Measurements from ENCODE around the gene APBA1.

Gene APBA1

GRCh38 chr9:69385581-69386033, 286.6 kb downstream of the APBA1 start:
- no peak for DNase-seq (ENCODE audit: extremely low read depth, insufficient read length)
- TF ChIP-seq CTCF (IDR thresholded peaks at IDR 0.05; ENCODE audit: insufficient read depth, low read length, poor library complexity, severe bottlenecking), result no peak
- no peaks in the 10 kb centered on the region for H3K36me3 ChIP-seq (ENCODE audit: control insufficient read depth, insufficient read depth, low read length)
- no peaks in the 10 kb centered on the region; the same call in 1 of the 2 replicates for H3K27me3 ChIP-seq (replicated peaks; ENCODE audit: control insufficient read depth, insufficient read depth, low read length)
- H3K4me3 ChIP-seq (replicated peaks; ENCODE audit: low read depth, low read length), result no peak overlapping the region

- TF ChIP-seq CTCF (IDR thresholded peaks at IDR 0.05; ENCODE audit: insufficient read depth, low read length, poor library complexity, severe bottlenecking), result no peak
- Histone ChIP-seq H3K36me3 (ENCODE audit: control insufficient read depth, insufficient read depth, low read length) (no peaks in the 10 kb centered on the region), H3K27me3 (replicated peaks; ENCODE audit: control insufficient read depth, insufficient read depth, low read length) (no peaks in the 10 kb centered on the region; the same call in 1 of the 2 replicates), H3K4me3 (replicated peaks; ENCODE audit: low read depth, low read length) (no peak overlapping the region)
- no peak for DNase-seq (ENCODE audit: extremely low read depth, insufficient read length)
Observed at GRCh38 chr9:69382135-69382534, 290.0 kb downstream of the APBA1 start.

- Histone ChIP-seq H3K4me3 (replicated peaks; ENCODE audit: low read depth, low read length) (no peak overlapping the region), H3K27me3 (replicated peaks; ENCODE audit: control insufficient read depth, insufficient read depth, low read length) (no peaks in the 10 kb centered on the region), H3K36me3 (ENCODE audit: control insufficient read depth, insufficient read depth, low read length) (no peaks in the 10 kb centered on the region)
- DNase-seq (ENCODE audit: extremely low read depth, insufficient read length), result no peak
- TF ChIP-seq CTCF (IDR thresholded peaks at IDR 0.05; ENCODE audit: insufficient read depth, low read length, poor library complexity, severe bottlenecking), result no peak
Observed at GRCh38 chr9:69380811-69381210, 291.4 kb downstream of the APBA1 start.

- DNase-seq (ENCODE audit: extremely low read depth, insufficient read length), result no peak
- H3K4me3 ChIP-seq (replicated peaks; ENCODE audit: low read depth, low read length), result no peak overlapping the region
- H3K27me3 ChIP-seq (replicated peaks; ENCODE audit: control insufficient read depth, insufficient read depth, low read length), result no peaks in the 10 kb centered on the region
- no peaks in the 10 kb centered on the region for H3K36me3 ChIP-seq (ENCODE audit: control insufficient read depth, insufficient read depth, low read length)
- no peak for TF ChIP-seq CTCF (IDR thresholded peaks at IDR 0.05; ENCODE audit: insufficient read depth, low read length, poor library complexity, severe bottlenecking)
Observed at GRCh38 chr9:69380301-69380700, 291.9 kb downstream of the APBA1 start.

- no peak for TF ChIP-seq CTCF (IDR thresholded peaks at IDR 0.05; ENCODE audit: insufficient read depth, low read length, poor library complexity, severe bottlenecking)
- H3K27me3 ChIP-seq (replicated peaks; ENCODE audit: control insufficient read depth, insufficient read depth, low read length), result no peaks in the 10 kb centered on the region
- DNase-seq (ENCODE audit: extremely low read depth, insufficient read length), result no peak
- H3K4me3 ChIP-seq (replicated peaks; ENCODE audit: low read depth, low read length), result no peak overlapping the region
- no peaks in the 10 kb centered on the region for H3K36me3 ChIP-seq (ENCODE audit: control insufficient read depth, insufficient read depth, low read length)
Observed at GRCh38 chr9:69379270-69379982, 292.7 kb downstream of the APBA1 start.

Measured in GM06990 (cell line).